MCF 10A (cell line): ENCODE data around the gene MAPKAP1. TPM values are rescaled to one million over a fixed set of nuclear protein-coding genes. Genes with fewer than 3 reads are reported as not detected.

Experiments
- BruUV-seq: library from RNA; stranded (reverse); fragments of 400-500 nt; replicated peaks from 2 replicates; lab custom pipeline; 2021; lab: Mats Ljungman, UMichigan
- CTCF ChIA-PET: fragments of 300-600 bp; sonication (Branson Sonifier 250); formaldehyde crosslinking; extraction: SDS; loops from one replicate; lab custom pipeline; 2021; ENCODE audit warnings: antibody characterized with exemption, inconsistent platforms; lab: Yijun Ruan, JAX
- POLR2A ChIA-PET: fragments of 300-600, 350-650 bp; sonication (Branson Sonifier 250); formaldehyde crosslinking; extraction: SDS; loops from one replicate; lab custom pipeline; 2020; ENCODE audit warnings: antibody characterized with exemption, inconsistent platforms; lab: Yijun Ruan, JAX
- DNase-seq: peaks from one replicate; pipeline ENCODE4 v3.0.0-alpha.2; 2018; ENCODE audit not compliant: unreplicated experiment
- H3K27ac Mint-ChIP-seq: one replicate; pipeline ENCODE4 v1.8.0; 2022; ENCODE audit warnings: mild to moderate bottlenecking, low read depth, mixed read lengths; ENCODE audit not compliant: unreplicated experiment
- H3K27me3 Mint-ChIP-seq: one replicate; pipeline ENCODE4 v1.8.0; 2022; ENCODE audit warnings: mixed read lengths; ENCODE audit not compliant: insufficient read depth, unreplicated experiment
- H3K36me3 Mint-ChIP-seq: one replicate; pipeline ENCODE4 v1.8.0; 2022; ENCODE audit warnings: mild to moderate bottlenecking, moderate library complexity, mixed read lengths; ENCODE audit not compliant: insufficient read depth, unreplicated experiment
- H3K4me1 Mint-ChIP-seq: one replicate; pipeline ENCODE4 v1.8.0; 2022; ENCODE audit warnings: mixed read lengths; ENCODE audit not compliant: insufficient read depth, unreplicated experiment
- H3K4me3 Mint-ChIP-seq: one replicate; pipeline ENCODE4 v1.8.0; 2022; ENCODE audit warnings: mild to moderate bottlenecking, moderate library complexity, mixed read lengths; ENCODE audit not compliant: unreplicated experiment
- H3K9me3 Mint-ChIP-seq: one replicate; pipeline ENCODE4 v1.8.0; 2022; ENCODE audit warnings: mixed read lengths; ENCODE audit not compliant: unreplicated experiment
- intact Hi-C: fragments of 100-400 bp; cut with micrococcal nuclease; formaldehyde crosslinking; loops from 2 replicates; pipeline ENCODE4 v1.14.1; 2022
- total RNA-seq: library from RNA; stranded (reverse); gene quantifications from 2 replicates; pipeline ENCODE4 v1.2.3, GENCODE V29; 2022
- TF ChIP-seq, protein P1 (sequence below): fragments of 200-600 bp; IDR thresholded peaks from one replicate; pipeline ENCODE4 v1.8.0; 2022; ENCODE audit warnings: antibody characterized with exemption, mild to moderate bottlenecking; ENCODE audit not compliant: unreplicated experiment

MAPKAP1 gene
- total RNA-seq, 1 experiment from 2014 or later, result 74.9 TPM

DNA sequence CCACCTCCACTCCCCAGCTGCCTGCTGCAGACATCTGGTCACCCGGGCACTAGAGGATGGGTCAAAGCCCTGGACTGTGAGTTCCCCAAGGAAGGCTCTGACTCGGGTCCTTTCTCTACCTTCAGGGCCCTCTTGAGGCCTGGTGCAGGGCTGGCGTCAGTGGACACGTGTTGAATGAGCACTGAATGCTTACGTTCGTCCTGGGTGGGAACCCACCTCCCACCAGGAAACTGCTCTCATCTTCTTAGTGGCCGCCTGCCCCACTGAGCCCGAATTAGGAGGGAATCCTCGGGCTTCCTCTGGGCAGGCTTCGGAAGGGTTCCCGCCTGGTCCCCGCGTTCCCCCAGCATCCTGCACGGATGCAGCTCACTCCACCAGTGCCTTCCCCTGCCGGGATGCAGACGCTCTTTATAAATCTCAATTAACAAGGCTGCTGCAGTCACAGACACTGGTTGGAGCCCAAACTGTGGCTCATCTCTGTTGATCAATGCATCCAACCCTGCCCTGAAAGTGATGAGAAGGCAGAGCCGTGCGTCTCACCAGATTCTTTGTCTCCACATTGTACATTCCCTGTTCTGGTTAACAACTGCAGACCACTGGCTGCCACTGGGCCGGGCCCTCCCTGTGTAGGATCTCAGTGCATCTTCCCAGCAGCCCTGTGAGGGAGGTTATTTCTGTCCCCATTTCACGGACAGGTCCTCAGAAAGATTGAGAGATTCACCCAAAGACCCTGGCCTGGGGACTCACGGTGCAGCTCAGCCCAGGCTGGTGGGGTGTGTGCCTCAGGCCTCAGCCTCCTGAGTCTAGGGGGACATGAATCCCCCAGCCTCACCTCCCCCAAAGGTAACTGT lies 276.6 kb downstream of the MAPKAP1 start:
- H3K4me1 Mint-ChIP-seq, result no peaks in the 10 kb centered on the region
- ChIA-PET CTCF (no interaction called here), POLR2A (no interaction called here)
- DNase-seq, result no peak
- TF ChIP-seq, protein P1, sequence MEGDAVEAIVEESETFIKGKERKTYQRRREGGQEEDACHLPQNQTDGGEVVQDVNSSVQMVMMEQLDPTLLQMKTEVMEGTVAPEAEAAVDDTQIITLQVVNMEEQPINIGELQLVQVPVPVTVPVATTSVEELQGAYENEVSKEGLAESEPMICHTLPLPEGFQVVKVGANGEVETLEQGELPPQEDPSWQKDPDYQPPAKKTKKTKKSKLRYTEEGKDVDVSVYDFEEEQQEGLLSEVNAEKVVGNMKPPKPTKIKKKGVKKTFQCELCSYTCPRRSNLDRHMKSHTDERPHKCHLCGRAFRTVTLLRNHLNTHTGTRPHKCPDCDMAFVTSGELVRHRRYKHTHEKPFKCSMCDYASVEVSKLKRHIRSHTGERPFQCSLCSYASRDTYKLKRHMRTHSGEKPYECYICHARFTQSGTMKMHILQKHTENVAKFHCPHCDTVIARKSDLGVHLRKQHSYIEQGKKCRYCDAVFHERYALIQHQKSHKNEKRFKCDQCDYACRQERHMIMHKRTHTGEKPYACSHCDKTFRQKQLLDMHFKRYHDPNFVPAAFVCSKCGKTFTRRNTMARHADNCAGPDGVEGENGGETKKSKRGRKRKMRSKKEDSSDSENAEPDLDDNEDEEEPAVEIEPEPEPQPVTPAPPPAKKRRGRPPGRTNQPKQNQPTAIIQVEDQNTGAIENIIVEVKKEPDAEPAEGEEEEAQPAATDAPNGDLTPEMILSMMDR, result no peak
- intact Hi-C loops, result no loop called here
- no TSS peak for BruUV-seq
- no peak overlapping the region for H3K27ac Mint-ChIP-seq
- H3K36me3 Mint-ChIP-seq, result peaks cover 1% of the 10 kb centered on the region
- H3K27me3 Mint-ChIP-seq, result no peaks in the 10 kb centered on the region
- H3K9me3 Mint-ChIP-seq, result no peaks in the 10 kb centered on the region
- H3K4me3 Mint-ChIP-seq, result no peak overlapping the region

DNA sequence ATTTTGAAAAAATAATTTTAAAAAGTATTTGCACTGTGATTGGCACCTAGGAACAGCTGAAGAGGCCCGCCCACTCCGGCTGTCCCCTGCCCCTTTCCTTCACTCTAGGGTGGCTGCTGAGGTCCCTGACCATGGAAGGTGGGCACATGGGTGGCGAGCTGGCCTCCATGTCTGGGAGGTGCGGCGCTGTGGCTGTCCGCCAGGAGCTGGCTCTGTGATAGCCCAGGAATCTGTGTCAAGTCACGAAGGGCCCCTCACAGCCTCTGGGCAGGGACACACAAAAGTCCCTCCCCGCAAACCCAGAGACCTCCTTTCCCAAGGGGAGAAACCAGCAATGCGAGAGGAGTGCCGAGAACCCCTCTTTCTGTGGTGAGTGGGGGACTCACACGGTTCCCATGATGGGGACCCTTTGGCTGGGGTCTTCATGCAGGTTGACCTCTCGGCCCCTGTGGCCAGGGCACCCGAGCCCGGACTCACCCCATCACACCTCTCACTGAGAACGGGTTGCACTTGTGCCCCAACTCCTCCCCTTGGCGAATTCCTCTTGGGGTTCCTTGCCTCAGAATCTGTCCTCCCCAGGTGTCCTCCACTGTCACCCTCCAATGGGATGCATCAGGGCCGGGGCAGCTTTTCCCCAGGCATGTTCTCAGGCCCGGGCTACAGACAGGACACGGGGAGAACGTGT lies 277.4 kb downstream of the MAPKAP1 start:
- TF ChIP-seq, protein P1, result no peak
- Mint-ChIP-seq H3K27me3 (no peaks in the 10 kb centered on the region), H3K4me3 (no peak overlapping the region), H3K9me3 (no peaks in the 10 kb centered on the region), H3K36me3 (no peaks in the 10 kb centered on the region), H3K27ac (no peak overlapping the region), H3K4me1 (no peaks in the 10 kb centered on the region)
- CTCF ChIA-PET, result no interaction called here
- intact Hi-C loops, result loop anchor here (5.0 to 10.0 kb wide), 2 partner anchors 115 to 203 kb away; no protein-coding TSS in a partner anchor
- POLR2A ChIA-PET, result no interaction called here
- DNase-seq, result no peak
- BruUV-seq, result no TSS peak

DNA sequence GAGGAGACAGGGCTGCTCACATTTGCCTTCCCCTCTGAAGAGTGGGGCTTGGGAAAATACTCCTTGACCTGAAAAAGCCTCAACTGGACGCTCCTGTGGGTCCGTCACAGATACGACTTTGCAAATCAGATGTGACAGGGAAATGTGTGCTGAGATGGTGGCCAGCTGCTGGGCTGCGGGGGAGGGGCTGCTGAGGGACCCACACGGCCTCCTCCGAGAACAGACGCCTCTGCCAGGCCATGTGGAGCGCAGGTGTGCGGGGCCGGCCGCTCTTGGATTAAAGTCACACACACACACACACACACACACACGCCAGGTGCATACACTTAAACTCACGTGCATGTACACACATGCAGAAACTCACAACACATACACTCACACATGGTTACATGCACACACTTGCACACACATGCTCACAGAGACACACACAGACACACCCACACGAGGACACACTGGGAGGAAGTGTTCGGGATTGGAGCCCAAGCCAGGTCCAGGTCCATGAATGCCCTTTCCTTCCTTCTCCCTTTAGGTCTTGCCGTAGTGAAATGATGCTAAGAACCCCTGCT lies 278.0 kb downstream of the MAPKAP1 start:
- Mint-ChIP-seq H3K27ac (no peak overlapping the region), H3K27me3 (no peaks in the 10 kb centered on the region), H3K9me3 (no peaks in the 10 kb centered on the region), H3K4me3 (no peak overlapping the region), H3K36me3 (no peaks in the 10 kb centered on the region), H3K4me1 (no peaks in the 10 kb centered on the region)
- BruUV-seq, result no TSS peak
- ChIA-PET POLR2A (no interaction called here), CTCF (interaction anchor here (0.7 to 1.1 kb wide), 2 partner anchors 983 to 1027 kb away, joined by 3 read pairs; no protein-coding TSS in a partner anchor)
- intact Hi-C loops, result loop anchor here (5.0 to 10.0 kb wide), 2 partner anchors 116 to 203 kb away; no protein-coding TSS in a partner anchor
- TF ChIP-seq, protein P1, result no peak
- no peak for DNase-seq
